Natural killer cell (primary cell): Measurements from ENCODE around the gene ZNF700. TPM values are rescaled to one million over a fixed set of nuclear protein-coding genes. Genes with fewer than 3 reads are reported as not detected.

Experiments used
- ATAC-seq, 3 donors: fragments of 150-1000 bp in 2 of 3; fragments of 200-7000 bp in 1 of 3; cut with Tn5 transposase; 1 replicate in 1 of 3; 2 replicates in 2 of 3; pipeline ENCODE4 v1.10.0; 2021; ENCODE audit warnings: mild to moderate bottlenecking in 2 of 3, moderate library complexity in 2 of 3
- DNase-seq, 2 donors: peaks; one replicate each; pipeline versions ENCODE4 v3.0.0 to v3.0.0-alpha.2; 2013 to 2021; ENCODE audit warnings: mixed read lengths in 1 of 2
- H3K27ac ChIP-seq: one replicate; pipeline ENCODE4 v1.5.1; 2013; ENCODE audit warnings: mild to moderate bottlenecking, low read length
- H3K27me3 ChIP-seq: one replicate; pipeline ENCODE4 v1.6.1; 2013; ENCODE audit warnings: low read length; ENCODE audit not compliant: control insufficient read depth, insufficient read depth
- H3K36me3 ChIP-seq: one replicate; pipeline ENCODE4 v1.6.1; 2013; ENCODE audit warnings: low read length; ENCODE audit not compliant: control insufficient read depth, insufficient read depth
- H3K4me1 ChIP-seq: one replicate; pipeline ENCODE4 v1.6.1; 2013; ENCODE audit warnings: low read length; ENCODE audit not compliant: control insufficient read depth, insufficient read depth
- H3K4me3 ChIP-seq: one replicate; pipeline ENCODE4 v1.5.1; 2013; ENCODE audit warnings: low read length
- H3K9me3 ChIP-seq: one replicate; pipeline ENCODE4 v1.6.1; 2013; ENCODE audit warnings: low read length; ENCODE audit not compliant: control insufficient read depth, insufficient read depth
- H3K27ac Mint-ChIP-seq, 2 donors: one replicate each; pipeline ENCODE4 v1.8.0; 2022; ENCODE audit warnings: mild to moderate bottlenecking in 2 of 2, mixed read lengths in 2 of 2, moderate library complexity in 1 of 2
- H3K27me3 Mint-ChIP-seq, 2 donors: one replicate each; pipeline ENCODE4 v1.8.0; 2022; ENCODE audit warnings: low read depth in 2 of 2, mixed read lengths in 2 of 2
- H3K36me3 Mint-ChIP-seq: one replicate; pipeline ENCODE4 v1.8.0; 2022; ENCODE audit warnings: mixed read lengths
- H3K4me1 Mint-ChIP-seq, 2 donors: one replicate each; pipeline ENCODE4 v1.8.0; 2022; ENCODE audit warnings: mixed read lengths in 2 of 2
- H3K4me3 Mint-ChIP-seq: one replicate; pipeline ENCODE4 v1.8.0; 2022; ENCODE audit warnings: mild to moderate bottlenecking, moderate library complexity, mixed read lengths
- H3K9me3 Mint-ChIP-seq, 2 donors: one replicate each; pipeline ENCODE4 v1.8.0; 2022; ENCODE audit warnings: mixed read lengths in 2 of 2
- CTCF ChIP-seq: fragments of 200-600 bp; IDR thresholded peaks from one replicate; pipeline ENCODE4 v1.8.0; 2022; ENCODE audit warnings: antibody characterized with exemption
- WGBS: methylation state at CpG from one replicate; pipeline ENCODE4 v1.1.7; 2013; ENCODE audit warnings: missing lambda C conversion rate; ENCODE audit not compliant: insufficient coverage; 5-methylcytosine and 5-hydroxymethylcytosine counted together
- intact Hi-C: fragments of 100-400 bp; cut with micrococcal nuclease; formaldehyde crosslinking; loops from one replicate; pipeline ENCODE4 v1.14.2; 2022
- total RNA-seq, 4 donors: library from RNA; stranded (reverse); fragments of 120-200 nt in 1 of 4; gene quantifications; one replicate each; pipeline versions ENCODE4 v1.2.3 to v1.2.4, GENCODE V29; 2013 to 2022

ZNF700 gene
- total RNA-seq, 3 donors from 2014 or later (not counting 1 experiment from before 2014, with no cell fraction given) = 25.1 to 30.1 (median 26.4) TPM

DNA sequence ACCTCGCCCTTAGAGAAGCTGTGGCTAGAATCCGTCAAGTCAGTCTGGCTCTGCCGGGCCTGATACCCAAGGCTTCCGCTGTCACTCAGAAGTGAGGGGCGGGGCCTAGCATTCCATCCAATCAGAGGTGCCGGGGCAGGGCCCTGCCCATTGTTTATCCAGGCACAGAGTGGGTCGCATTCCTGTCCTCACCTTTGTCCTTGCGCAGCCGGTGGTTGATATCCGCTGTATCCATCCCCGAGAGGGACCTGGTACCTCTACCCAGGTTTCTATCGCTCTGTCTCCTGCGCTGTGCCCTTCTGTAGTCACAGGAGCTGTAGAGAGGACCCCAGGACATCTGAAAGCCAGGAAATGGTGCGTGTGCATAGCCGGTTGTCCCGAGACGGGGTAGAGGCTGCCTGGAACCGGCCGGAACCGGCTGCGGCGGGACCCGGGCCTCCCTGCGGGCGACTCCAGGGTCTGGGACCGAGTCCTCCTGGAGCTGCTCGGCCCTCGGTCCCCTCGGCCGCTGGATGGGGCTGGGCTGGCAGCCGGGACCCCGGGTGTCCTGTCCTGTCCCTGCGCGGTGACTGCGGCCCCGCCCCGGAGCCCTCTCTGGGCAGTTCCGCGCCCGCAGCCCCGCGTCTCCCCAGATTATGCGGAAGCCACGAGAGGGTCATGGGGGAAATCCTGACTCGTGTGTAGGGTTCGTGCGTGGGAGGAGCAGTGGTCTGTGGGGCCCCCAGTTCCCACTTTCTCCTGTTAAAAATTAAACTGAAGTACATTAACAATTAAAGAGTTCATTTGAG, 40.1 kb downstream of the ZNF700 start, which contains the start of gene ZNF763:
Gene ZNF763, plus strand, starts transcription at position 183 of the 788 bp plus-strand sequence. Its CDS starts 169 bp downstream, at position 352.
- peak within 1 kb of the TSS; percentile 91 for H3K27ac ChIP-seq
- H3K9me3 ChIP-seq = no peaks in the 10 kb centered on the region
- H3K4me3 ChIP-seq = peak within 1 kb of the TSS; percentile 86
- H3K4me1 ChIP-seq = peaks cover 18% of the 10 kb centered on the region
- Mint-ChIP-seq H3K4me3 (peak within 1 kb of the TSS; percentile 90), H3K4me1 (peaks cover 22 to 28% of the 10 kb centered on the region in 2 donors), H3K36me3 (no peaks in the 10 kb centered on the region), H3K27ac (peak within 1 kb of the TSS; percentile 95), H3K27me3 (no peaks in the 10 kb centered on the region), H3K9me3 (no peaks in the 10 kb centered on the region)
- ATAC-seq = peak; percentile 89 to 94 (median 90)
- WGBS = under 1% methylated on average over 47 of the region's 47 CpGs
- H3K27me3 ChIP-seq = no peaks in the 10 kb centered on the region
- peak; percentile 90 to 92 for DNase-seq
- intact Hi-C loops = loop anchor here (1.0 to 5.0 kb wide), 4 partner anchors 23 to 176 kb away; partner anchors contain the start of gene ZNF700
- TF ChIP-seq CTCF = no peak
- no peaks in the 10 kb centered on the region for H3K36me3 ChIP-seq

DNA sequence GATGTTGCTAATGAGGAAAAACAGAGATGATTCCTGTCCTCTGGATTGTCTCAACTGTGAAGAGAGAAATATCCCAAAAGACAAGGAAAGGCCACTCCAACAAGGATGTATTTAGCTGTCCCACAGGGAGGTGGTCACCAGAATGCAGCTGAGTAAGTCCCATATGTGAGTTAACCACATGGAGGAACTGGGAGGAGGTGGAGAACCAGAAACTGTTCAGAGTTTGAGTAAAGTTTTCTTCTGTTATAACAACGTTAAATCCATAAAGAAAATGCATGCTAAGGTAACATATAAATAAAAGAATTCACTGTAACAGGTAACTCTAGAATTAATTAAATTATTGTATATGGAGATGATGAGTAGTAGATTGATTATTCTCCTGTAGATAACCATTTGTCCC, 45.3 kb downstream of the ZNF700 start:
- Mint-ChIP-seq H3K27me3 (no peaks in the 10 kb centered on the region), H3K4me3 (no peak overlapping the region), H3K9me3 (no peaks in the 10 kb centered on the region), H3K27ac (no peak overlapping the region), H3K36me3 (no peaks in the 10 kb centered on the region), H3K4me1 (peaks cover 12 to 13% of the 10 kb centered on the region in 2 donors)
- Histone ChIP-seq H3K27ac (no peak overlapping the region), H3K4me1 (peaks cover 7% of the 10 kb centered on the region), H3K36me3 (no peaks in the 10 kb centered on the region), H3K9me3 (no peaks in the 10 kb centered on the region), H3K27me3 (no peaks in the 10 kb centered on the region), H3K4me3 (no peak overlapping the region)
- no peak for DNase-seq
- WGBS = no CpG with 5 or more reads among the region's 1 CpG
- intact Hi-C loops = no loop called here
- ATAC-seq = no peak
- TF ChIP-seq CTCF = no peak

DNA sequence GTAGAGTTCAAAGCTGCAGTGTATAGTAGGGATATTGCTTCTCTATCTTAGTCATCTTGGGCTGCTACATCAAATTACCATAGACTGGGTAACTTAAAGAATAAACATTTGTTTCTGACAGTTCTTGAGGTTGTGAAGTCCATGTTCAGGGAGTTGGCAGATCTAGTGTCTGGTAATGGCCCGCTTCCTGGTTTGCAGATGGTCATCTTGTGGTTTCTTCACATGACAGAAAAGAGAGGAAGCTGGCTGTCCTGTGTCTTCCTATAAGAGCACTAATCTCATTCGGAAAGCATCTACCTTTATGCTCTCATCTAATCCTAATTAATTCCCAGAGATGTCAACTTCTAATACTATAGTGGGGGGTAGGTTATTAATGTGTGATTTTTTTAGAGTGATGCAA, 46.1 kb downstream of the ZNF700 start:
- H3K27me3 ChIP-seq = no peaks in the 10 kb centered on the region
- H3K9me3 ChIP-seq = no peaks in the 10 kb centered on the region
- H3K4me1 ChIP-seq = no peaks in the 10 kb centered on the region
- intact Hi-C loops = no loop called here
- H3K27ac ChIP-seq = no peak overlapping the region
- TF ChIP-seq CTCF = no peak
- ATAC-seq = no peak
- no peak overlapping the region for H3K27ac Mint-ChIP-seq
- 78% methylated on average over 1 of the region's 2 CpGs for WGBS
- no peak for DNase-seq
- H3K27me3 Mint-ChIP-seq = no peaks in the 10 kb centered on the region
- H3K36me3 Mint-ChIP-seq = no peaks in the 10 kb centered on the region
- H3K4me3 ChIP-seq = no peak overlapping the region
- no peaks in the 10 kb centered on the region for H3K9me3 Mint-ChIP-seq
- no peak overlapping the region for H3K4me3 Mint-ChIP-seq
- peaks cover 4 to 6% of the 10 kb centered on the region in 2 donors for H3K4me1 Mint-ChIP-seq
- H3K36me3 ChIP-seq = no peaks in the 10 kb centered on the region
